GM18505 (cell line): Measurements from ENCODE around the gene MYPN.

Experiments used
- ATAC-seq: cut with Tn5 transposase; IDR thresholded peaks from one replicate; pipeline ENCODE4 v1.9.1; 2021; ENCODE audit not compliant: unreplicated experiment
- POLR2A ChIP-seq: IDR thresholded peaks from 4 replicates; pipeline ENCODE4 v1.6.1; 2011; ENCODE audit warnings: borderline replicate concordance; ENCODE audit not compliant: insufficient read depth, insufficient read length; ENCODE audit errors: extremely low read depth

Gene MYPN

GRCh38 chr10:68083953-68084352 is 25.3 kb upstream of the MYPN start:
- TF ChIP-seq POLR2A, result no peak
- no peak for ATAC-seq

- no peak for TF ChIP-seq POLR2A
- no peak for ATAC-seq
These were observed 24.8 kb upstream of the MYPN start for GRCh38 chr10:68084469-68084868.

GRCh38 chr10:68086011-68086410 is 23.3 kb upstream of the MYPN start:
- TF ChIP-seq POLR2A, result no peak
- no peak for ATAC-seq

GRCh38 chr10:68086910-68087684 is 22.2 kb upstream of the MYPN start:
- ATAC-seq, result no peak
- no peak for TF ChIP-seq POLR2A

GRCh38 chr10:68087685-68088401 is 21.4 kb upstream of the MYPN start:
- ATAC-seq, result no peak
- no peak for TF ChIP-seq POLR2A

- ATAC-seq, result no peak
- TF ChIP-seq POLR2A, result no peak
These were observed 20.5 kb upstream of the MYPN start for GRCh38 chr10:68088740-68089139.

- ATAC-seq, result no peak
- TF ChIP-seq POLR2A, result no peak
These were observed 18.7 kb upstream of the MYPN start for GRCh38 chr10:68090586-68090985.

GRCh38 chr10:68092512-68092911 is 16.8 kb upstream of the MYPN start:
- ATAC-seq, result no peak
- no peak for TF ChIP-seq POLR2A

- TF ChIP-seq POLR2A, result no peak
- ATAC-seq, result no peak
These were observed 14.1 kb upstream of the MYPN start for GRCh38 chr10:68095153-68095552.

GRCh38 chr10:68096913-68097516 is 12.3 kb upstream of the MYPN start:
- no peak for ATAC-seq
- no peak for TF ChIP-seq POLR2A

- no peak for TF ChIP-seq POLR2A
- ATAC-seq, result no peak
These were observed 9.6 kb upstream of the MYPN start for GRCh38 chr10:68099736-68100135.

GRCh38 chr10:68101066-68101465 is 8.2 kb upstream of the MYPN start:
- ATAC-seq, result no peak
- TF ChIP-seq POLR2A, result no peak

- no peak for ATAC-seq
These were observed 5.9 kb upstream of the MYPN start for GRCh38 chr10:68103261-68103878.

GRCh38 chr10:68103901-68104300 is 5.4 kb upstream of the MYPN start:
- no peak for ATAC-seq
- no peak for TF ChIP-seq POLR2A

More at GRCh38 chr10:68103261-68103878, 5.9 kb upstream of the MYPN start:
- TF ChIP-seq POLR2A, result no peak

- ATAC-seq, result no peak
- no peak for TF ChIP-seq POLR2A
These were observed 3.5 kb upstream of the MYPN start for GRCh38 chr10:68105820-68106219.
